Measurements from ENCODE around the gene IL1R1.

Gene IL1R1

GRCh38 chr2:102177814-102178478, 35.4 kb downstream of the IL1R1 start:
- DNase-seq = no peak

- no peak for DNase-seq
Measured at GRCh38 chr2:102179061-102179460, 36.5 kb downstream of the IL1R1 start.

DNA sequence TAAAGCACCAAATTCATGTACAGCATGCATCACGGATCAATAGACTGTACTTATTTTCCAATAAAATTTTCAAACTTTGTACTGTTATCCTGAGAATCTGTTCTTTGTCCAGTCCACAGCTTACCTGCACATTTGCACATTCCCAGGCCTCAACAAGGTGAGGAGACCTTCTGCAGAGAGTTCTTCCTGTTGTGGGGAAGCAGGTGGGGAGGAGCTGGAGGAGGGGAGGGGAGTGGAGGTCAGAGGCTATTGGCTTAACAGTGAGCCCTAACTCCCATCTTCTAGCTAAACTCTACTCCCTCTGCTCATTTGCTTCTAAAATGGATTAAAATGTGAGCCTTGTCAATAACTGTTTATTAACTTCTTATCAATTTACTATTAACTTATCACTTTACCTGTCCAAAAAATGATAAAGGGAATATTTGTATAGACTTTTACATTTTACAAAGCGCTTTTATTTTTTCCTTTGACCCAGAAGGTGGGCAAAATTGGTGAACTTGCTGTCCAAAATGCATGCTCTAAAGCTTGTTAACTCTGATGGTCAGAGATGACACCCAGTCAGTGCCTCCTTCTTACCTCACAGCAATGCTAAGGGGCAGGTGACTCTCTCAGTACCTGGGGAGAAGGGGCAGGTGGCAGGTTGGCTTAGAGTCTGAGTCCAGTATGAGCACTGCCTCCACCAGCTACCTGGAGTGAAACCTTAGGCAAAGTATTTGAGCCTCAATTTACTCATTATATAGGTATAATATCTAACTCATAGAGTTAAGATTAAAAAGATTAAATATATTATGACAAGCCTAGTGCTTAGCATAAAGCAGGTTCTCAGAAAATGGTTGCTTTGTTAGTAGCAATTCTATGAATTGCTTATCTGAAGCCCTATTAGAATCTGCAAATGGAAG, 37.5 kb downstream of the IL1R1 start:
- no peak for DNase-seq

GRCh38 chr2:102180687-102180999, 38.1 kb downstream of the IL1R1 start:
- no peak for DNase-seq

DNA sequence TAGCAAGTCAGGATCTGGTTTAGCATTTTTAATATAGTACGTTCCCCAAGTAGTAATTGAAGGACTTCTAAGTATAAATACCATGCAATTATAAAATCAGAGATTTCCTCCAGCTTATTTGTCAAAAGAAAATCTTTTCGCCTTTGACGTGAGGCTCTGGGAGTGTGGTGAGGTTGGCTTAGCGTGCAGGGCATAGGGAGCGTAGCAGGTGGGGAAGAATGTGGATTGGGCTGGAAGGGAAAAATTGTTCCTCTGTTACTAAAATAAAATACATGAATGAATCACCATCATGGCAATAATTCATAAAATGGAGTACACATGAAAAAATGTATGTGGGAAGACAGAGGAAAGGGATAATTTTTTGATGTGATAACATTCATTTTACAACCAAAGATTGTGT, 38.8 kb downstream of the IL1R1 start:
- DNase-seq = no peak

GRCh38 chr2:102181919-102182635, 39.5 kb downstream of the IL1R1 start:
- DNase-seq = no peak

DNA sequence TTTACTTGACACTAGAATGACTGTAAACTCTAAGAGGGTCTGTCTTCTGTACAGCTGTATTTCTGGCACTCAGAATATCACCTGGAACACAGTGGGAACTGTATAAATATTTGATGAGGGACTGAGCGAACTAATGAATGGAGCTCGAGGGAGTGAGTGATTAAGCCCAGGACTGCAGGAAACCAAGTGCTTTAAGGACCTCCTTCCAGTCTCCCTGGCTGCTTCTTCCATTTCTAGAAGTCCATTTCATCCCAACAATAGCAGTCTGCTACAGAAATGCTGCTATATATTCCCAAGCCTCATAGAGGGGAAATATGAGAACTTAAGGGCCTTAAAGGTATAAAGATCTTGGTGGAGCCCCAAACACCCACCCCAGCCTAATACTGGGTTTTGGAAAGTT, 41.5 kb downstream of the IL1R1 start:
- no peak for DNase-seq

- DNase-seq = no peak
Measured at GRCh38 chr2:102184568-102184967, 42.0 kb downstream of the IL1R1 start.

DNA sequence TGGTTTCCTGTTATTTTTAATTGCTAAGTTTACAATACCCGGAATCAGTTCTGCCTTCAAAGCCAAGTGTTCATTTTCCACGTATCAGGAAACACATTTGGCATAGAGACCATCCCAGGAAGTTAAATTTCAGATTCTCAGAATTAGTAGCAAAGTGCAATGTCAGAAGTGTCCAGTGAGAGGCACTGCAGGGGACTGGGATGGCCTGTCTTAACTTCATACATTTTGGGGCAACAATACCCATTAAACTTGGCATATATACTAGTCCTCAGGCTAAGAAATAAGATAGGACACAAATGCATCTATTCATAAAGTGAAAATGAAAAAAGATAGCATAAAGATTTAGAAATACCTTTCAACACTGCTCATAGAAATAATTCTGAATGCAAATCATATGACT, 42.8 kb downstream of the IL1R1 start:
- DNase-seq = no peak

- DNase-seq = no peak
Measured at GRCh38 chr2:102186791-102187495, 44.4 kb downstream of the IL1R1 start, which contains the start of gene IL1RL2. IL1RL2 (plus strand) TSS chr2:102187023; CDS start chr2:102187868, 845 bp downstream.

DNA sequence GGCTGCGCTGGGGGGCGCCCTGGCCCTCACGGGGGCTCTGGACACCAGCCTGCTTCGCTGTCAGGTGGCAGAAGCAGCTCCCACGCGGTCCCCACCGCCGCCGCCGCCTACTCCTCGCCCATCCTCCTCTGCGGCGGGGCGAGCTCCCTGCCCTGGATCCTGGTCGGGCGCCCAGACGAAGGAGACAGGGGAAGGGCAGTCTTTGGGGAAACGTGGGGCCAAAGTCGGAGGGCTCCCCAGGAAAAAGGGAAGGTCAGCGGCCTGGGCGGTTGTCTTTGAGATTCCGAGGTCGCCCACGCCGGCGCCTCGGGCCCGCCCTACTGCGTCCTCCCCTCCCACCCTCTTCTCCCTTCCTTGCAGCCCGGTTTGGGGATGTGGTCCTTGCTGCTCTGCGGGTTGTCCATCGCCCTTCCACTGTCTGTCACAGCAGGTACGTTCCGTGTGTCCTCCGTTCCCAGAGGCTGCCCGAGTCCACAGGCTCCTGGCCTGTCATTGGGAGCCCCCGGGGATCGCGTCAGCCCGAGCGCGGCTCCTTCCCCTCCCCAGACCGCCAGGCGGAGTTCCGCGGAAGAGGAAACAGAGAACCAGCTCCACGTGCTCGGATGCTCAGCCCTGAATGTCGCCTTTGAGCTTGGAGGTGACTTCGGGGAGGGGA, 45.1 kb downstream of the IL1R1 start:
- DNase-seq = no peak

DNA sequence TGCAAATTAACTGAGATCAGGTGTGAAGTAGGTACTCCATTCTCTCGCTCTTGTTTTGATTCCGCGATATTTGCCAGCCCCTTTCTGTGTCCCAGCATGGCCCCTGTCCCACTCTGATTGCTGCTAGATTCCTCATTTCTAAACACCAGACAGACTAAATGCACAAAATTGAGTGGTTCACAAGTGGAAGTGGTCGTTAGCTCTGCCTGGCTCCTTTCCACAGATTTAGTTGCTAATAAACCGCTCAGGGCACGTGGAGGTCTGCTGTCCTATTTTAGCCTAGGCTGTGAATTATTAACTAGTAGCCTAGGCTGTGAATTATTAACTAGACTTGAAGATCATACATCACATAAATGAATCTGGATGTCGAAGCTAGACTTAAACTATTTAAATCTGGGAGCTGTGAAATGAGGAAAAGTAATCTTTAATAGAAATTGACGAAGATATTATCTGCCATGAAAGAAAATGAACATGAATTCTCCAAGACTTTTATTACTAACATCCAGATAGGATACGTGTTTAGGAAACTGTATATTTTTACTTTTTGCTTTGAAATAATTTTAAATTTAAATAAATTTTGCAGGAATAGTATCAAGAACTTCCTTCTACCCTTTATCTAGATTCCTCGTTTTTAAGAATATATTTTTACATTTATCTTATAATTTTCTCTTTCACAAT, 48.0 kb downstream of the IL1R1 start:
- DNase-seq = no peak

DNA sequence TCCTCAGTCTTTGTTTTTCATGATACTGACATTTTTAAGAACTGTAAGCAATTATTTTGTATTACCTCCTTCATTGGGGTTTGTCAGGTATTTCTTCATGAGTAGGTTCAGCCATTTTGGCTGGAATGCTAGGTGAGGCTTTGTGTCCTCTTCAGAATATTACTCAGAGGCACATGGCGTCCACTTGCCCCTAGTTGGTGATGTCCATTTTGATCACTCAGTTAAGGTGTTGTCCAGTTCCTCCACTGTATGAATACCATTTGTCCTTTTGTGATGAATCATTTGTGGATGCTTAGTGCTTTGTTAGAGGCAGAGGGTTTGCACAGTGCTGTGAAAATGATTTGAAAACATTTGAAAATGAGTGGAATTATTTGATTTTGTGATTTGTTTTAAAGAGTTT, 49.0 kb downstream of the IL1R1 start:
- DNase-seq = no peak

GRCh38 chr2:102193074-102193473, 50.5 kb downstream of the IL1R1 start:
- DNase-seq = no peak

- no peak for DNase-seq
Measured at GRCh38 chr2:102194609-102195268, 52.2 kb downstream of the IL1R1 start.

DNA sequence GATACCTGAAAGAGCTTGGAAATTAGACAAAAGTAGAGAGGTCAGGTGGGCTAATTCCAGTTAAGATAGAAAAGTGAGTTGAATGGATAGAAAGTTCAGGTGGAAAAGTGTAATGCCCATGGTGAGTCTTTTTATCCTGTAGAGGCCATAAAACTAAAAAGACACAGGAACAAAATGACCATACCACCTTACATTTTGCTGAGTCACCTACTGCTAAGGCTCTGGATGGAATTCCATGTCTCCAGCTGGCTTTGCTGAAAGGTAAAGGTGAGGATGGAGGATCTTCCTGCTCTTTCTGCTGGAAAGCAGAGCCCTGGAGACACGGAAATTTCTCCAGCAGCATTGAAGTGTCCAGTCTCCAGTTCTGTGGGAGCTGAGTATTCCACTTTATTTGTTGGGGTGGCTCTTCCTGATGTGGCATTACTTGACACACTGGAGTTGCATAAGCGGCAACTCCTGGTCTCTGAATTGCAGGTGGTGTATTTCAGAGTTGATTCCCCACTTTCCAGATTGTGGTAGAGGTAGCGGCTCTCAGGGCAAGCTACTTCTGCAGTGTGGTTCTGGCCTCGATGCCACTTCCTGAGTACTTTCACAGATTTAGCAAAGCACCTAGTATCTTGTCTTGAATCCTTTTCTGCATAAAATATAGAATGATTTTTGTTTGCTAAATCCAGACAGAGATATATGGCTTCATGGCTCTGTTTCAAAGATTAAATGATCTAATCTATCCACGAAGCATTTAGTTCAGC, 55.0 kb downstream of the IL1R1 start:
- DNase-seq = no peak

DNA sequence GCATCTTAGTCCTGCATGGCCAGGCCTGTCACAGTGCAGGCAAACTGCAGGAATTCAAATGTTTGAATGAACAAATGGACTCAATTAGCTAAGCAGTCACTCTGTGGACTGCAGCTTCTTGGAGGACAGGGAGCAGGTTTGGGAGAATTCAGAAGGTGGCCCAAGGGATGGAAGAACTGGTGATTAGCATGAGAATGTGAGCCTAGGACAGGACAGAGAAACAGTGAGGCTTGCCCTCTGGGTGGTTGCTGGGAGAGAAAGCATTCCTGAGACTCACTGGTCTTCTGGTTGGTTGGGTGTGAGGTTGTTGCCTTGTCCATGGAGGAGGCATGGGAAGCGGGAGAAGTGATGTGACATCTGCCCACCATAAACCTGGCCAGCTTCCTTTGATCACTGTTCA, 58.0 kb downstream of the IL1R1 start:
- no peak for DNase-seq

DNA sequence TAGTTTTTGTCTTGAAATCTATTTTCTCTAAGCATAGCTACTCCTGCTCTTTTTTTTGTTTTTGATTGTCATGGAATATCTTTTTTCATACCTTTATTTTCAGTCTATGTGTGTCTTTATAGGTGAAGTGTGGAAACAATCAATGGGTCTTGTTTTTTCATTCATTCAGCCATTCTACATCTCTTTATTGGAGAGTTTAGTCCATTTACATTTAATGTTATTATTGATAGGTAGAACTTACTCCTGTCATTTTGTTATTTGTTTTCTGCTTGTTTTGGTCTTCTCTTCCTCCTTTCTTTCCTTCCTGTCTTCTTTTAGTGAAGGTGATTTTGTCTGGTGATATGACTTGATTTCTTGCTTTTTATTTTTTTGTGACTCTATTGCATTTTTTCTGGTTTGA, 62.1 kb downstream of the IL1R1 start:
- DNase-seq = no peak

- DNase-seq = no peak
Measured at GRCh38 chr2:102206666-102207341, 64.3 kb downstream of the IL1R1 start.

DNA sequence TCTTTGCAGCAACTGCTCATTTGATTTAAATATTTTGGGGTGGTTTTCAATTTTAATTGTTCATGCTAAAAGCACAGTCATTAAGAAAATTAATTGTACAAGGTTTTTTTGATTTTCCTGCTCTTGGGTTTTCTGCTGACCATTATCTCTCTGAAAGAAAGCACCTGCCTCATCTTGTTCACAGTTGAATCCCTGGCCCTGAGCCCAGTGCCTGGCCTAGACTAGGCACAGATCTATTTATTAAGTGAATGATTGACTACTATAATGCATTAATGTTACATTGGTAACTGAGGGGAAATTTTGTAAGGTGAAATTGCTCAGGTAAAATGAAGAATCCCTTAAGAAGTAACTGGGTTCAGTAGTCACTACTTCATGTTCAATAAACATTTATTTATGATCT, 66.2 kb downstream of the IL1R1 start:
- no peak for DNase-seq
